HL-60/S4 (cell line): ENCODE data around the gene LAMA2.
"Not testable (repeated sequence)": the region's sequence is repeated elsewhere in the genome, so short reads cannot be mapped to it uniquely, and the experiment has no call there.

Experiments
- in situ Hi-C: fragments of 300-500 bp; cut with MboI; formaldehyde crosslinking; loops from 2 replicates; pipeline ENCODE4 v1.14.3; 2022; ENCODE audit warnings: low sequenced_read_pairs

LAMA2 gene

DNA sequence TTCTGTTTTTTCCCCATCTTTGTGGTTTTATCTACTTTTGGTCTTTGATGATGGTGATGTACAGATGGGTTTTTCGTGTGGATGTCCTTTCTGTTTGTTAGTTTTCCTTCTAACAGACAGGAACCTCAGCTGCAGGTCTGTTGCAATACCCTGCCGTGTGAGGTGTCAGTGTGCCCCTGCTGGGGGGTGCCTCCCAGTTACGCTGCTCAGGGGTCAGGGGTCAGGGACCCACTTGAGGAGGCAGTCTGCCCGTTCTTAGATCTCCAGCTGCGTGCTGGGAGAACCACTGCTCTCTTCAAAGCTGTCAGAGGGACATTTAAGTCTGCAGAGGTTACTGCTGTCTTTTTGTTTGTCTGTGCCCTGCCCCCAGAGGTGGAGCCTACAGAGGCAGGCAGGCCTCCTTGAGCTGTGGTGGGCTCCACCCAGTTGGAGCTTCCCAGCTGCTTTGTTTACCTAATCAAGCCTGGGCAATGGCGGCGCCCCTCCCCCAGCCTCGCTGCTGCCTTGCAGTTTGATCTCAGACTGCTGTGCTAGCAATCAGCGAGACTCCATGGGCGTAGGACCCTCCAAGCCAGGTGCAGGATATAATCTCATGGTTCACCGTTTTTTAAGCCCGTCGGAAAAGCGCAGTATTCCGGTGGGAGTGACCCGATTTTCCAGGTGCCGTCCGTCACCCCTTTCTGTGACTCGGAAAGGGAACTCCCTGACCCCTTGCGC lies 289.5 kb downstream of the LAMA2 start:
- in situ Hi-C loops = not testable (repeated sequence)

- in situ Hi-C loops = no loop called here
Observed at GRCh38 chr6:129175066-129175465, 292.1 kb downstream of the LAMA2 start.

DNA sequence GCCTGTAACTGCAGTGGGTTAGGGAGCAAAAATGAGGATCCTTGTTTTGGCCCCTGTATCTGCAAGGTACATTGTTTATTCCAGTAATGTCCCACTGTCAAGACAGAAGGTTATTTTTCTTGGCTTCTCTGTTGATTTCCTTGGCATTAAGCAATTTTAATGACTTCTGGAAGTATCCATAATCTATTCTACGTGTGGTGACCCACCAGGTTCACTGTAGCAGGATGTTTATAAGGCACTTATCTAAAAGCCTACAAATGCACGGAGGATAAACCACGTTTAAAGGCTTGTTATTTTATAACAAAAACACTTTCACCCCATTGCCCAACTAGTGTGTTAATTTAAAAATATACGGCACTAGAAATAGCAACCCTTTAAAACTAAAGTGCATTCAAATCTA lies 294.9 kb downstream of the LAMA2 start:
- in situ Hi-C loops = no loop called here

DNA sequence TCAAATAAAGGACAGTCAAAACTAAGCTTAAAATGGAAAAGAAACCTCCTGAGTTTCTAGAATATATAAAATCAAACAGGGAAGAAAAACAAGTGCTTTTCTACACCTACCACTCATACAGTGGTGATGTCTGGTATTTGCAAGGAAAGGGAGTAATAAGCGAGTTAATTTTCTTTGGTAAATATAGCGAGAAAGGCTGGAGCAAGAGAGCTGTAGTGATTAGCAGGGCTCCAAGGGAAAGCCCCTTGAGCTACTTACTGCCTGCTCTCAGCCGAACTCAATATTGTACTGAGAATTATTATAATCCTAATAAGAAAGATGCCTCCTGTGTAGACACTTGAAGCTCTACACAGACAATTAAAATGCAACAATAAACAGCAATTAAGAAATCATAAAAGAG lies 296.3 kb downstream of the LAMA2 start:
- in situ Hi-C loops = no loop called here

- in situ Hi-C loops = no loop called here
Observed at GRCh38 chr6:129181001-129181400, 298.1 kb downstream of the LAMA2 start.

DNA sequence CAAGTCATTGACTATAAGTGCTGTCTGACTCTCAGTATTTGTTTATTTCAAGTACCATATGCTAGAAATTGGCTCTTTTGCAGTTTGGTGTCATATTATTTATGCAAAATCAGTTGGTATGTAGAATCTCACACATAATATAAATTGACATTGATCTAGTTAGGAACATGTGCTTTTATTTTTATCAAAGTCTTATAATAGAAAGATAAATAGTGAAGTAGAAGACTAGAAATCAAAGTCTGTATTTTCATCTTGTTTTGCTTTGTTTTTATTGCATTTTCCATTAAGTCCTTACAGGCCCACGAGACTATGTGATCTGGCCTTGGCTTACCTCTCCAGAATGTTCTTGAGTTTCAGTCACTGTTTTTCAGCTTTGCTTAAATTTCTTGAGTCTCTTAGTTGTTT lies 300.3 kb downstream of the LAMA2 start:
- in situ Hi-C loops = no loop called here

GRCh38 chr6:129183681-129184301 lies 300.9 kb downstream of the LAMA2 start:
- in situ Hi-C loops = no loop called here

DNA sequence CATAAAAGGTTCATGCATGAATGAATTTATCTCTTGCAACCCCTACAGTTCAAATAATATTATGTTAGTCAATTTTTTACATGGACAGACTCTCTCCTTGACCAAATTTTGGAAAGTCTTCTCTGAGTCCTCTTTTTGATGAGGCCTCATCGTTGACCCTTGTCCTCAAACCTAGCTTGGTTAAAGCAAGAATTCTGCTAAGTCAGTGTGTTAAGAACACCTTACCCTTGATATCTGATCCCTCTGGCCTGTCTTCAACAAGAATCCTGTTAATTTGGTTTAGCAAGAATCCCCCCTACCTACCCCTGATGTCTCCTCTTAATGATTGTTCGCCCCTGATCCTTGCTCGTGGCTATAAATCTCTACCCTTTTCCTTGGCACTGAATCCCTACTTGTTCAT lies 301.4 kb downstream of the LAMA2 start:
- in situ Hi-C loops = no loop called here

- in situ Hi-C loops = no loop called here
Observed at GRCh38 chr6:129184808-129185366, 301.9 kb downstream of the LAMA2 start.

DNA sequence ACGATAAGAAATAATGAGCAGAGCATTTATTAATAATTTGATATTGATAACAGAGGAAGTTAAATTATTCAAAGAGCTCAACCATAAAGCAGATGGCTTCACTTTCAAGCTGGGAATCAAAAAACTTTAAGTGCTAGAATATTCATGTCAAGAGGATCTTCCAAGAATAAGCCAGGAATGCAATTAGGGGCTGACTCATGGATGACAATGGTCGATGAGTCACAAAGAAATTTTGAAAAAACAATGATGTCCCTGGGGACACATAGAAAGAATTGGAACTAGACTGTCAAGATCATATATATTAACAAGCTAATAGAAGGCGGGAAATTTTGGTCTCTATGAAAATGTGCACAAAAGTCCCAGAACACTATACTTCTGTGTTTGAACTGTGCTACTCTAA lies 304.1 kb downstream of the LAMA2 start:
- in situ Hi-C loops = no loop called here

- in situ Hi-C loops = no loop called here
Observed at GRCh38 chr6:129188306-129188705, 305.4 kb downstream of the LAMA2 start.

- in situ Hi-C loops = no loop called here
Observed at GRCh38 chr6:129188795-129189194, 305.9 kb downstream of the LAMA2 start.

DNA sequence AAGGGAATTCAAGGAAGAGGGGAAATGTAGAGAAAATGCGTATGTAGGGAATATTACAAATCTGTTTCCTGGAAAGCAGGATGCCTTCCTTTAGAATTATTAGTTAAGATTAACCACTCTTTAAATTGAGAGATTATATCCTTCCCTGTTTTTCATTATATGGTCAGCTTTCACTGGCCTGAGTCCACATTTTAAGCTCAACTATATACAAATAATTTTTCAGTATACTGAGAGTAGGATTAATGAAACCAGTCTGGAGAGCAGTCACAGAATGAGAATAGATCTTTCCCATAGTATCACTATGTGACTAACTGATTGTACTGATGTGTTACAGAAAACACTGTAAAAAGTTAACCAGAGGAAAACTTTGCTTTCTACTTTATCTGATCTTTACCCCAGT lies 306.3 kb downstream of the LAMA2 start:
- in situ Hi-C loops = no loop called here

GRCh38 chr6:129191235-129191634 lies 308.3 kb downstream of the LAMA2 start:
- in situ Hi-C loops = no loop called here

DNA sequence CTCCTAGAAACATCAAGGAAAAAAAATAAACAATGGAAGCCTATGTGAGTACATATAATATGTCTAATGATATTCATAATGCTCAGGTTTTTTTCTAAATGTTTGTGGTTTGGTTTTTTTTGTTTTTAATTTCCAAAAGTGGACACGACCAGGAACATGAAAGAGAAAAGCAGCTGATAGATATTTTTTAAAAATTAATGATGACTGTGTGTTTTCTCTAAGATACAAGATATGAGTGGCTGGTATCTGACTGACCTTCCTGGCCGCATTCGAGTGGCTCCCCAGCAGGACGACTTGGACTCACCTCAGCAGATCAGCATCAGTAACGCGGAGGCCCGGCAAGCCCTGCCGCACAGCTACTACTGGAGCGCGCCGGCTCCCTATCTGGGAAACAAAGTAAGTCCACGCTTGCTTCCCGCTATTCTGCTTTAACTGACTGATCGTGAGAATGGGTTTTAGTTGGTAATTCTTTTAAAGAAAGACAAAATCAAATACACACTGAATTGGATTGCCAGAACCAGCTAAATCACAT lies 309.6 kb downstream of the LAMA2 start:
- in situ Hi-C loops = no loop called here

DNA sequence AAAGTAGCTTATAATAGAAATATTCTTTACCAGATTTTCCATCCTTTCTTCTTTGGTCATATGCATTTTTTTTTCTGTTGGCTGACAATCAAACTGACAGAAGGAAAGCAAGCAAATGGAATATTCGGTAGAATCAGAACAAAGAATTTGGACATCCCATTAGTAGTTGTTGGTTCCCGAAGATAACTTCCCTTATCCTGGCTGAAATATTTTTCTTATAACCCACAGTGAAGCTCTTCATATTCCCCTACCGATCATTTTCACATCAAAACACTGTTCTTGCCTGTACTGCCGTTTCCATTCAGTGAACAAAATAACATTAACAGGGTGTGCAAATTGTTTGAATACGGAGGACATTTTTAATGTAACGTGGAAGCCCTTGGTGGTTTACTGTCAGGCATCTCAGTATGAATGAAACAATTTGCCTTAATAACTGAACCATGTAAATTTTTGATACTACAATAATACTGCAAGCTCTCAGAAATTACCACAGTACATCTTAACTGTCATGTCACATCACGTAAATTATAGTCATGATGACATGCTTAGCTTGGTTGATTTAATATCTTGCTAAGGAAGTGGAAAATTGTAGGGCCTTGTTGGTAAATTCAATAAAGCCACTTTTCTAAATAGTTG lies 311.5 kb downstream of the LAMA2 start:
- in situ Hi-C loops = no loop called here

DNA sequence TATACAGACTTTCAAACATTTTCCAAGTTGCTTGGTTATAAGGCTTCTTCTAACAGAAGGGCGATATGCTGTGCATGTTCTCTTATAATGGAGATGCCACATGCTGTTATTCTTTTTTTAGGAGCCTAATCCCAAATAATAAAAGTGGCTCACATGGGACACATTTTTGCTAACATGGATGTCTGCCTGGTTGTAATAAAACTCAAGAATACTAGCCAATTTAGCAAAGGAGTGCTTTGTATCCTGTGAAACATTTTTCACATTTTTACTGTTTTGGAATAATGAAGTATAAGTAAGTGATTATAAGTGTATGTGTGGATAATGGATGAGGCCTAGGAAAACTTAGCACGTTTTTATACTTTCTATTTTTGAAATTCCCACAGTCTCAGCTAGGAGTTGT lies 312.2 kb downstream of the LAMA2 start:
- in situ Hi-C loops = no loop called here

DNA sequence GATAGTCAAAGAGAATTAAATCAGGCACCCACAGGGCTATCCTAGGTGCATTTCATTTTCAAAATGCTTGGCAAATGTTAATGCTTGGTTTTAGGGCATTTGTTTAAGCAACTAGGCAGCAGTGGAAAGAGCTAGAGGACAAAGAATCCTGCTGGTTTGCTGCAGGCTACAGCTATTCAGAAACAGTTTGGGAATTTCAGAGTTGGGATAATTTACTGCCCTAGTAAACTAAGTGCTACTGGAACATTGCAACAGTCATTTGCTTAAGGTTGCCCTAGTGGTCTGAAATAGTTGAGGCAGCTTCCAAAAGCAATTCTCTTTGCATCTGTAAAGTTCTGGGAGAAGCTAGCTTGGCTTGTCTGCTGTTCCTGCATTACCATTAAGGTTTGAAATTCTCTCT lies 312.7 kb downstream of the LAMA2 start:
- in situ Hi-C loops = no loop called here

DNA sequence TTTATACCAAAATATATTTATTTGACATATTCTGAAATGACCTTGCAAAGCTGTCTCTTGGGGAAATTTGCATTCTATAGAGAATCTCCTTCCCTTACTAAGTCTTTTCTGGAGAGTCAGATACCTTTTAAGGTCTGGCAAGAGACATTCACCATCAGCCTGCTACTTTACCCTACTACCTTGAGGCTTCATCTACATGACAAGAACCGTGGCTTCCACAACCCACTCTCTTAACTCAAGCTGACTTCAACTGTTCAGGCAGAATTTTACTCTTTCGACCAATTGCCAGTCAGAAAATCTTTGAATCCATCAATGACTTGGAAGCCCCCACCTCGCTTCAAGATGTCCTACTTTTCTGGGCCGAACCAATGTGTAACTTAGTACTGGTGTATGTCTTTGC lies 314.2 kb downstream of the LAMA2 start:
- in situ Hi-C loops = no loop called here

GRCh38 chr6:129200151-129200550 lies 317.2 kb downstream of the LAMA2 start:
- in situ Hi-C loops = no loop called here

DNA sequence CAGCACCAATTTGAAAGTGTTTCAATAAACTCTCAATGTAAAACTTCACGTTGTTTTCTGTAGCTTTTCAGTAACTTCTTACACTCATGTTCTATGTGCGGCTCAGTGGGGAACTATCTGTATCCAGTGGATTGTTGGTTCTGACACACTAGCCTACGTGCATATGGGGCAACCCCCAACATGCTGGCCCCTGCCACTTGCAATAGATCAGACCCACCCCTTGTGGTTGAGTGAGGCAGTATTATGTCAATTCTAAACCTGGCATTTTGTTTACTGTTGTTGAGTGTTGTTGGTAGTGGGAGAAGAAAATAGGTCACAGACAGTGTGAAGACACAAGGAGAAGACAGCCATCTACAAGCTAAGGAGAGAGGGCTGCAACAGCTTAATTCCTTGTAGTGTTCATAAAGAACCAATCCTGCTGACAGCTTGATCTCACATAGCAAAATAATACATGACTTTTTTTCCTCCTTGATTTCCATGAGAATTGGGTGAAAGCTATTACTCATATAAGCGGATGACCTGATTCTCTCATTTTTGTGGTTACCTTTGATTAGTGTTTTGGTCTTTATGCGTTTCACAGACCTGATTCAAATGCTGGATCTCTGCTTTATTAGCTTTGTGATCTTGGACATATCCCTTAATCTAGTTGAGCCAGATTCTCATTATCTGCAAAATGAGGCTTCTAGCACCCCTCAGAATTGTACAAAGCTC lies 320.4 kb downstream of the LAMA2 start:
- in situ Hi-C loops = no loop called here
